ENCODE data around the gene KRTAP10-3.
"Not testable (repeated sequence)": the region's sequence is repeated elsewhere in the genome, so short reads cannot be mapped to it uniquely, and the experiment has no call there.

The KRTAP10-3 gene

DNA sequence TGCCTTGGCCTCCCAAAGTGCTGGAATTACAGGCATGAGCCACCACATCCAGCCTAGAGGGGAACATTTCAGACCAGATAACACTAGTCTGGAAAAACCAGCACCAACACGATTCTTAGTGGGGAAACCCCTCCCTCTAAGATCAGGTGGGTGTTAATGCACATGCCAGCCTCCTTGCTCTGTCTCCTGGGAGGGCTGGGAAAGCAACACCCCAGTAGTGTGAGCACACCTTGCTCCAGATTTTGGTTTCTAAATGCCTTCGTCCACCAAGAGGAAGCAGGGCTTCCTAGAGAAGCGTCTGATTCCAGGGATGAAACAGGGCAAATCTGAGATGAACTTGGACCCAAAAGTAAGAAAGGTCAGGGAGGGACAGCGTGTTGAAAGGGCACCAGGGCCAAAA is 12.7 kb upstream of the KRTAP10-3 start:
- DNase-seq (ENCODE audit: low read depth), result no peak

DNA sequence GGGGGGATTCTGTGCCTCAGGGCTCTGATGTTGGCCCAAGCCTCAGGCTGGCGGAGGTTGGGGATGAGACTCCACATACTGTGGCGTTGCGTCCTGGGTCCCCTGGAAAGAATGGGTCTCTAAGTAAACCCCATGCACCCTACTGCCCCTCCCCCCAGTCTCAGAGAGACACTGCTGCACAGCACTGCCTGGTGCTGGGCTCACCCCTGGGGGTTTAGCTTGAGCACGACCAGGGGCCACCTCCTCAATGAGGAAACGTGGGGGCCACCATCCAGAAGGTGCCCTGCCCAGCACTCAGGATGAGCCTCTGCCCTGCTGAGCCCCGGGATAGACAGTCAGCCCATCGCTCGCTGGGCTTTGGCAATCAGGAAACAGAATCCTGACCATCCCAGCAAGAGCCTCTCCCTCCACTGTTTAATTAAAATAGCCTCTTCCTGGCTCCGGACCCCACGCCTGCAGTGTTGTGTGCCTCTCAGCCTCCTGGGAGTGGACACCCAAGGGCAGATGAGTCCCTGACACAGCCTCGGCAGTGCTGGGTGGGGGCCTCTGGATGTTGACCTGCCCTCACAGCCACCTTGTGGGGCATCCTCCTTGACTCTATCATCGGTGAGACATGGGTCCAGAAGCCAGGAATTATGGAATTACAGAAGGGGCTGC is 11.4 kb upstream of the KRTAP10-3 start:
- no peak for DNase-seq (ENCODE audit: low read depth)

DNA sequence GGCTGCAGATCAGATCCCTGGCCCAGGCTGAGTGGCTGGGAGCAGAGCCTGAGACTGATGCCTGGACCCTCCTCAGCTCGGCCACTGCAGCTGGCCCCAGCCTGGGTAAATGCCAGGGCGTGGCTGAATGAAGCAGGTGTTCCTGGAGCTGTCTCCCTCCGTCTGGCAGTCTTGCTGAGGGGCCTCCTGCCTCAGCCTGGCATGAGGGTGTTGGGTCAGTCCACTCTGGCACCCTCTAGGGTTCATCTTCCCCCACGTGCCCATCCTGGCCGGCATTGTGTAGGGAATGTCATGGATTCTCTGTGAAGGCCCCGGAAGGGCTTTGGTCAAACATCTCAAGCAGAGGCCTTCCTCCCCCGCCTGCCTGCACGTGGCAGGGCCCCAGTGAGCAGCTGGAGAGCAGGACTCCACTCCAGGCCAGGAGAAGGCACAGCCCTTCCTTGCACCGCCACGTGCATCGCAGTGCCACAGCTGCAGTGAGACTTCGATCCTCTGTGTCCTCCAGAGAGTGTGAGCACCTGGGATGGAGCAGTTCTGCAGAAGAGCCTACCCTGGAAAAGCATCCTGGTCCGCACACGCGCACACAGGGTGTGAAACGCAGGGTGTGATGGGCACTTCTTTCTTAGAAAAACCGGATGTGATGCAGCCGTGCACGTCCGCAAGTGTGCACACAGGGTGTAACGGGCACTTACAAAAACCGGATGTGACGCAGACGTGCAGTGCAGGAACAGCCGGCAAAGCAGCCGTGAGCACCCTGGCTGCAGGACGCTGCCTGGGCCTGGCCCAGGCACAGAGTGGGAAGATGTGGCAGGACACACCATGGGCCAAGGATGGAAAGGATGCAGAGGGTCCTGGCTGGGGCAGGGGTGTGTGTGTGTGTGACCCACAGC is 10.3 kb upstream of the KRTAP10-3 start:
- no peak for DNase-seq (ENCODE audit: low read depth)

DNA sequence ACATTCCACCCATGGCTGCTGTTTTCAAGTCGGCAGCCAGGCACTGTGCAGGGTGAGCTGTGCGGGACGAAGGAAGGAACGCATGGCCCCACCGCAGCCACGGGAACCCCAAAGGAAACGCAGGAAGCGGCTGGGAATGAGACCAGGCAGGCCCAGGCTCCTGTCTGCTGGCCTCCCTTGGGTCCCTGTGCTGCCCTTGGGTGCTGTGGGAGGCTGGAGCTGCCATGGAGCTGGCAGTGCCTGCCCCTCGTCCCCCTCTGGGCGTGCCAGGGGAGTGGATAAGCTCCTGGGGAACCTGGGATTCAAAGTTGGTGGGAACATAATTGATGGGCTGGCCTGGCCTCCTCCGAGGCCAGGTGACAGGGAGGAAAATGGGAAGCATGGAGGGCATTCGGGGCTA is 9.7 kb upstream of the KRTAP10-3 start:
- DNase-seq (ENCODE audit: low read depth), result no peak

DNA sequence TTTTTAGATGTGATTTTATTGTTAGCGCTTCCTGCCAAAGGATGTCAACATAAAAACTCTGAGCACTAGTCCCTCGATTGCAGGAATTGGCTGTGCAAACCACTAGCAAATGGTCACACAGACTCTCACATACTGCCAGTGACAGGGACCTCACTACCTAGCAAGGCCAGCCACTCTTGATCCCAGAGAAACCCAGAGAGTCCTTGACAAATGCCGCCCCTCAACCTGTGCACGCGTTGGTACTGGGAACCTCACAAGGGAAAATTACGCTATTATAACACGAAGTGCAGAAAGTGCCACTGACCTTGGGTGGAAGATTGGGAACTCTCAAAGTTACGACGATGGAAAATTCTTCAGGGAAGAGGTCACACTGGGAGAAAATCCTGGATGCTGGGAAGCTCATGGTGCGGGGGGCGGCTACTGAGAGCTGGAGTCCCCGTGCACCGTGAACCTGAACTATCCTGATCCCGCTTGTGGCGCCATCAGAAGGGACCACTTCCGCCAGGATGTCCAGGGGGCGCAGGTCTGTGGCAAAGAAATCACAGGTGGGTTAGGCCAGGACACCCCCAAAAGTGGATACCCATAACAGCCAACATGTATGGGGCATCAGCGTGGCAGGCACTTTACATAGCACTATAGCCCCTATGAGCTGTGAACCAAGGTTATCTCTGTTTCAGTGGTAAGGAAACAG is 9.0 kb upstream of the KRTAP10-3 start:
- no peak for DNase-seq (ENCODE audit: low read depth)

DNA sequence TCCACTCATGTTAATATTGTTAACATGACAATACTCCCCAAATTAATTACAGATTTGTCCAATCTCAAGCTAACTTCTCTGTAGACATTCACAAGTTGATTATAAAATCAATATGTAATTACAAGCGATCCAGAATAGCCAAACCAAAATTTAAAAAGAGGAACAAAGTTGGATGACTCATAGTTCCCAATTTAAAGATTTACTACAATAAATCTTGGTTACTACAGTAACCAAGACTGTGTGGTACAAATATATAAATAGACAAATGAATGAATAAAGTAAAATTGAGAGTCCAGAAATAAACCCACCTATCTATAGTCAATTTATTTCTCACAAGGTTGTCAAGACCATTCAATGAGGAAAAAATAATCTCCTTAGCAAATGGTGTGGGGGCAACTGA is 7.8 kb upstream of the KRTAP10-3 start:
- DNase-seq (ENCODE audit: low read depth), result no peak

DNA sequence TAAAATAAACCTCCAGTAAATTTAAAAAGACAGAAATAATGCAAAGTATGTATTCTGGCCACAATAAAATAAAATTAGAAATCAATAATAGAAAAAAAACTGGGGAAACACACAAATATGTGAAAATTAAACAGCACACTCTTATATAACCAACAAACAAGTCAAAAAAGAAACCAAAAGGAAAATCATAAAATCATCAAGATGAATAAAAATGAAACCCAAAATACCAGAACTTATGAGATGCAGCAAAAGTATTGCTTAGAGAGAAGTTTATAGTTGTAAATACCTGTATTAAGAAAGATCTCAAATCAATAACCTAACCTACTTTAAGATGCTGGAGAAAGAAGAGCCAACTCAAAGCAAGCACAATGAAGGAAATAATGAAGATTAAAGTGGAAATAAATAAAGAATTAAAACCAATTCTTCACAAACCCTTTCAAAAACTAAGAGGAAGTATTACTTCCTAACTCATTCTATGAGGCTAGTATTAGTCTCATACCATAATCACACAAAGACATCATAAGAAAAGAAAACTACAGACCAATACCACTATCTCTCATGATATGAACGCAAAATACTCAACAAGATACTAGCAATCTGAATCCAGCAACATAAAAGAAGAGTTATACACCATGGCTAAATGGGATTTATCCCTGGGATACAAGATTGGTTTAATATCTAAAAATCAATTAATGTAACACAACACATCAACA is 6.4 kb upstream of the KRTAP10-3 start:
- DNase-seq (ENCODE audit: low read depth), result no peak

DNA sequence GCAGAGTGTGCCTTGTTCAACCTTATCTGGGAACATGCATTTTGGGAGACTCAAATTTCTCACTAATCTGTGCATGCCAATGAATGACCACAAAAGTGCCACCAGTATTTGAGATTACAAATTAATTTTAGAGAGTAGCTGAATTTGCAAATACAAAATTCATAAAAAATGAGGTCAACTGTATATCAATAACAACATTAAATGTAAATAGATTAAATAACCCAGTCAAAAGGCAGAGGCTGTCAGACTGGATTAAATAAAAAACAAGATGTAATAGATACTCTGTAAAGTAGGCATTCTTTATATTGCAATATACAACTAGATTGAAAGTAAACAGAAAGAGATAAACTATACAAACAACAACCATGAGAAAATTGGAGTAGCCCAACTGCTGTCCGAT is 5.5 kb upstream of the KRTAP10-3 start:
- no peak for DNase-seq (ENCODE audit: low read depth)

DNA sequence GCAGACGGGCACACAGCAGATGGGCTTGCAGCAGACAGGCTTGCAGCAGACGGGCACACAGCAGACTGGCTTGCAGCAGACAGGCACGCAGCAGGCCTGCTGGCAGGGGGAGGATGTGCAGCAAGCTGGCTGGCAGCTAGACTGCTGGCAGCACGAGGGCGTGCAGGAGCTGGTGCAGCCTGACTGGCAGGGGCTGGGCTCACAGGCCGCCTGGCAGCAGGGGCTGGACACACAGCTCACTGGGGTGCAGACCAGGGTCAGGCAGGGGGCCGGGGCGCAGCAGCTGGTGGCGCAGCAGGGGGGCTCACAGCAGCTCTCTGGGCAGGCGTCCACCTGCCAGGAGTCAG is 293 bp downstream of the KRTAP10-3 start:
- DNase-seq (ENCODE audit: low read depth), result not testable (repeated sequence)

DNA sequence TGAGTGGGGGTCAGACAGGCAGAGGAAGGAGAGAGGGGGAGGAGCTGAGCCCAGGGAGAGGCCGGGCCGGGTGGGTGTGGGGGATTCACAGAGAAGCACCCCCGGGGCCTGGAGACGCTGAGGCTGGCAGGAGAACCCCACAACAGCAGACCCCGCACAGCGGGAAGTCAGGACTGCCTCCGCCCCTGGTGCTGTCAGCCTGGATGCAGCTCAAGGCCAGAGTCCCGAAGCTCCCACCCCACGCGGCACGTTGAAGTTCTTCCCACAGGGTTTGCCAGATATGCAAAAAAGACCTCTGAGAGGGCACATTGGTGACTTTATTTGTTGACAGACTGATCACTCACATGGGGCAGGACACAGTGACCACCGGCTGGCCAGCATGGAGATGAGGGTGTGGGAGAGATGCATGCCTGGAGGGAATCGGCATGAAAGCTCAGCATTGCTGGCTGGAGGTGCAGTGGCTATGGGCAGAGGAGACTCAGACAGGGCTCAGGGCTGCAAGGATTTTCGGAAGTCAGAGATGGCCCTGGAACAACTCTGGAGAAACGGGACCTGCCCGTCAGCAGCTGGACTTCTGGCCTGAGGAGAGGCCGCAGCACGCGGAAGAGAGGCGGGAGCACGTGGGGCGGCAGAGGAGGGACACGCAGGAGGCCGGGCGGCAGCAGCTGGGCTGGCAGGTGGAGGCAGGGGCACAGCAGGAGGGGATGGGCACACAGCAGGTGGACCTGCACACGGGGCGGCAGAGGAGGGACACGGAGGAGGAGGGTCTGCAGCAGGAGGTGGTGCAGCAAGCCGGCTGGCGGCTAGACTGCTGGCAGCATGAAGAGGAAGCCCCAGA is 885 bp downstream of the KRTAP10-3 start:
- DNase-seq (ENCODE audit: low read depth), result no peak

DNA sequence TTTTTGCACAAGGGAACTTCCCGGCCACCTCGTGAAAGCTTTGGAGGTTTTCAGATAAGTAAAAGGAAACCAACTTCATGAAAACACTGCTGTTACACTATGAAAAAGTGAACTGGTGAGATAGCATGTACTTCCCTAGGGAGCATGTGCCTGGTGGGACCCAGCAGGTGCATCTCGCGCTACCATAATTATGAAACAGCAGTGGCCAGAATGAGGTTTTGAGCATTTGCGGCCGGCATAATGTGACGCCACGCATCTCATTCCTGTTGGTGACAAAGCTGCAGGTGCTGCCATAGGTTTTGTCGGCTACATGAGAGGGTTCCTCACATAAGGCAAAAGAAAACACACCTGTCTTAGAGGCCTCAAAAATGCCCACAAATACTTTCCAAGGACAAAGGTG is 1.7 kb downstream of the KRTAP10-3 start:
- DNase-seq (ENCODE audit: low read depth), result no peak

DNA sequence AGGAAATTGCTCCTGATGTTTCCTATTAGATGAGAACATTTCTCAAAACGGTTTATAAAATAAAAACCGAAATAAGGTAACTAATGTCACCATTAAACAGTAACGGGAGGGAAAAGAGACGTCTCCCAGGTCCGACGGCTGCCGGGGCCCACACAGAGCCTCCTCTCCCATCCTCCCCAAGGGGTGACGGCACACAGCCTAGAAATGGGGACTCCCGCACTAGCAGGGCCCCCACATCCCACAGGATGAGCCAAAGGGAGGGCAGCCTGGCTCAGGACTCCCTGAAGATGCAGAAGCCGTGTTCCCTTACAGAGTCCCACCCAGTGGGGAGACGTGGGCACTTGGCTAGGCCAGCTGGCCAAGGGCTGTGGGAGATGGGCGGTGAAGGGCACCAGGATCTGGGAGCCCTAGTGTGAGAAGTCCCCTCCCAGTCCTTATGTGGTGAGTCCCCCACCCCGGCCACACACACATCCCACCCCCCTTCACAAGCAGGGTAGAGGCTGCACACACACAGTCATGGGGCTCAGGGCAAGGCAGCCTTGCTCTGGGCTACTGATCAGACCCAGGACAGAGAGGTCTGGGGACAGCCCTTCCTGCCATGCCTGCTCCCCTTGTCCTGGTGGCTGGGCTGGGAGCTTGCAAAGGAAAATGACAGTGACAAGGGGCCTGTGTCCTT is 3.3 kb downstream of the KRTAP10-3 start:
- DNase-seq (ENCODE audit: low read depth), result no peak

DNA sequence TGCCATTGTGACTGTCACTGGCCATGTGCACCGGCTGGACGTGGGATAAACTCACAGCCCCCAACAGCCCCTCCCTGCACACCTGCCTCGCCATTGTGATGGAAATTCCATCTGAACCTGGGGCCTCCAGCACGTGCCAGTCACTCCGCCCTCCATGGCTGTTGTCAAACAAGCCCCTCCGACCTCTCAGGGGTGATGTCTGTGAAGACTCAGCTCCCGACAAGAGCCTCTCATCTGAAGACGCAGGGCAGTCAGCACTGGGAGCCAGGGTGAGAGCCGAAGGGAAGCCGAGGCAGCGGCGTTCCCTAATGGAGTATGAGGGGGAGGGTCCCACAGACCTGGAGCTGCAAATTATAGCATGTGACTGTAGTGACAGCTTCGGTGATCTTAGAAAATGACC is 5.9 kb downstream of the KRTAP10-3 start:
- no peak for DNase-seq (ENCODE audit: low read depth)

DNA sequence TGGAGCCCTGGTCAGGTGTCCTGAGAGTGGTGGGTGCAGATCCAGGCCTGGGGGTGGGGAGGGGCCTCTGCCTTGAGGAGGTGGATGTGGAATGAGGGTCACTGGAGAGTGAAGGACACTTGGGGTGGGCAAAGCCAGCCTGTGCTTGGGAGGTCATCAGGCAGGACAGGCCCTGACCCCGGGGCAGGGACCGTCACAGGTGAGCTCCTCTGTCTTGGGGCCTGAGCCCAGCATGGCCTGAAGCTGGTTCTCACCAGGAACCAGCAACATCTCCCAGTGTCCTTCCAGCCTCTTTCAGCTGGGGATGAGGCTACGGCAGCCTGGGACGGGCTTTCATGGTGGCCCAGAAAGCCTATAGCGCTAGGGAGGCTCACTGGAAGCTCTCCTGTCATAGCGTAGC is 6.5 kb downstream of the KRTAP10-3 start:
- DNase-seq (ENCODE audit: low read depth), result no peak

DNA sequence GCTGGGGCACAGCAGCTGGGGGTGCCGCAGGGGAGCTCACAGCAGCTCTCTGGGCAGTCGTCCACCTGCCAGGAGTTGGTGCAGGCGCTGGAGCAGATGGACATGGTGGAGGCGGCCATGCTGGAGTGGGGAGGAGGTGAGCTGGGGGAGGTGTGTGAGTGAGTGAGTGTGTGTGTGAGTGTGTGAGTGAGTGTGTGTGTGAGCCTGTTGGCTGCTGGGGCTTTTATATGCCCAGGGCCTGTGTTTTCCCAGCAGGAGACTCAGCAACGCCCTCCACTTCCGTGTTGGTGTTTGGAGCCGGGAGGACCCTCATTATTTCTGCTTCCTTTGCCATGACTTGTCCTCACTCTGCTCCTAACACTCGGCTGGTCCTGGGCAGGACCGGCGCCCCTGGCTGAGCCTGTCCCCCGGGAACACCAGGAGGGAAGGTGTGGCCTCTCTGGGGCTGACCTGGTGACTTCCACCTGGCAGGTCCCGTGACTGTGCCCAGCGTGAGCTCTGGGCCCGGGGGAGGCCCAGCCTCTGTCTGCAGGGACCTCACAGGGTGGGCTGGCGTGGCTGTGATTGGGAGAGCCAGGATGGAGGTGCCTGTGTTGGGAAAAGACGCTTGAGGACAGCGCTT is 7.1 kb downstream of the KRTAP10-3 start, which contains the start of gene KRTAP10-2:
TSS of gene KRTAP10-2 (minus strand) at position 166 of the 622 bp plus-strand sequence. CDS start at position 119, 47 bp downstream.
- DNase-seq (ENCODE audit: low read depth), result no peak

DNA sequence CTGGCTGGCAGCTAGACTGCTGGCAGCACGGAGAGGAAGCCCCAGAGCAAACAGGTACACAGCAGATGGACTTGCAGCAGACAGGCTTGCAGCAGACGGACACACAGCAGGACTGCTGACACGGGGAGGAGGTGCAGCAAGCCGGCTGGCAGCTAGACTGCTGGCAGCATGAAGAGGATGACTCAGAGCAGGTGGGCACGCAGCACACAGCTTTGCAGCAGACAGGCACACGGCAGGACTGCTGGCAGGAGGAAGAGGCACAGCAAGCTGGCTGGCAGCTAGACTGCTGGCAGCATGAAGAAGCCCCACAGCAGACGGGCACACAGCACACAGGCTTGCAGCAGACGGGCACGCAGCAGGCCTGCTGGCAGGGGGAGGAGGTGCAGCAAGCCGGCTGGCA is 7.8 kb downstream of the KRTAP10-3 start:
- DNase-seq (ENCODE audit: low read depth), result no peak

DNA sequence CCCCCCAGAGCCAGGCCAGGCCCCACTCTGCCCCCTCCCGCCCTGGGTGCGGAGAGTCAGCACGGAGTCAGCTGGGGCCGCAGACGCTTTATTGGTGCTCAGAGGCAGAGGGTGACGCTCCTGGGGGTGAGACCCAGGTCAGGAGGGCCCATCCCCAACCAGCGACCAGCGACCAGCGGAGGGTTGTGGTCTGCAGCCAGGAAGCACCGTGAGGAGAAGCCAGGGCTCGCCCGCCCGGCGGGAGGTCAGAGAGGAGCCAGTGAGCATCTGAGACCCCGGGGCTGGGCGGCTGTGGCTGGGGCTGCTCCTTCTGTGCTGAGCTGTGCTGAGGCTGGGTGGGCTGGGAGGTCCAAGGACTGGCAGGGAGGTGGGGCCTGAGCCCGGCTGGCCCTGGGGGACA is 8.3 kb downstream of the KRTAP10-3 start:
- DNase-seq (ENCODE audit: low read depth), result not testable (repeated sequence)

DNA sequence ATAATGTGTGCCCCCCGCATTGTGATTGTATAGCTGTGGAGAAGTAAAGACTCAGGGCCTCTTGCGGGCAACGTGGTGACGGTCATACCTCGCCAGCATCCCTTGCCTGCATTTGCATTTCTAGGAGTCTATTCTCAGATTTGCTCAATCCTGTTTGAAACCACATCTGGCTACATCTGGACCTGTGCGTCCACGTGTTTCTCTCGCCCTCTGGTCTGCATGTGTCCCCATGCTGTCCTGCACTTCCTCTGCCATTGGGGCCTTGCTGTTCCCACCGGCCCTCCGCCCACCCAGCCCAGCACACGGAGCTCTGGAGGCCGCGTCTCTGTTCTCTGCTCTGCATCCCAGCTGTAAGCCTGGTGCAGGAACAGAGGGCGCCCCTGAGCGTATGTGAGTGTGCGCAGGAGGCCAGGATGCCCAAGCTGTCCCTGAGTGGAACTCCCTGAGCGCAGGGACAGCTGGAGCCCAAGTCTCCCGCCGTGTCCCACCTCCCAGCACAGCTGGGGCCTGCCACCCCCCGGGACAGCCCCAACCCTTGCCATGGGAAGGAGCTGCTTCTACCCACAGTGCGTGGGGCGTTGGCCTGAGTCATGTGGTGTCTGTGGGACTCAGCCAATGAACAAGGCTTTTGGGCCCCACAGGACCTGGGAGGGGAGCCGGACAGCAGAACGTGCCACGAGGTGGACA is 8.9 kb downstream of the KRTAP10-3 start:
- no peak for DNase-seq (ENCODE audit: low read depth)

DNA sequence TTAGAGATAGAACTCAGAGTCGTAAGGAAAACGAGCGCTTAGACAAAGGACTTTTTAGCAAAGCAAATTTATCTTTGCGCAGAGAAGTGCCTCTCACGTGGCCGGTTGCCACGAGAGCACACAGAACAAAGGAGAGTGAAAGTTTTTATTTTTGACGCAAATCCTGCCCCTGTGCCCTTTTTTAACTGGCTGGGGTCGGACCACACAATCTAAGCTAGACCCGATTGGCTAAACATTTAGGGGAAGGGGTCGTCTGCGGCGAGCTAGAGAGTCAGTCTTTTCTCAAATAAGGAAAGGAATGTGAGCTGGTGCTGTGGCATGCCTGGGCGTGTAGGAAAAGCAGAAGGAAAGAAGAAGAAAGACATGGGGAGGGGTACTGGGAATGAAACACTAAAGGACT is 9.7 kb downstream of the KRTAP10-3 start:
- no peak for DNase-seq (ENCODE audit: low read depth)

DNA sequence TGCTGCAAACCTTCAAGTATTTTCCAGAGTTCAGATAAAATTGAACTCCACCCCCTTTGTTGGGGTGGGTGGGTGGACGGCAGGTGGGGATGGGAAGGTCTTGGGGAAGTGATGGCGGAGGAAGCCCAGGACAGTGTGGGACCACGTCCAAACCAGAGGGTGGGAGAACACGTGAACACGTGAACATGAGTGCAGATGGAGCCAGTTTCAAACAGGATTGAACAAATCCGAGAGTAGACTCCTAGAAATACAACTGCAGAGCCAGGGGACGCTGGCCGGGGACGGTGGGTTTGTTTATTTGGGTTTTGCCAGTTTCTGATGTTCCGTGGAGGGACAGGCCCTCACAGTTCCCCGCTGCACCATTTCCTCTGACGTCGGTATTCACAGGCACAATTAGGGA is 10.2 kb downstream of the KRTAP10-3 start:
- DNase-seq (ENCODE audit: low read depth), result no peak

Measured in activated T-helper 1 cell treated with Interleukin-2 at 50 U/mL for 16 hours (primary cell).